Ovary (tissue), 9 donors: ENCODE results near the gene PDE8A. TPM values are rescaled to one million over a fixed set of nuclear protein-coding genes. Genes with fewer than 3 reads are reported as not detected.
"Not testable (repeated sequence)": the region's sequence is repeated elsewhere in the genome, so short reads cannot be mapped to it uniquely, and the experiment has no call there.

ENCODE experiments used
- DNase-seq, 5 donors: peaks; one replicate each; pipeline ENCODE4 v3.0.0-alpha.2; 2019 to 2020
- H3K27ac ChIP-seq, 2 donors: fragments of 200-600 bp; one replicate each; pipeline versions ENCODE4 v1.5.1 to v1.8.0; 2019 to 2022
- H3K27me3 ChIP-seq: fragments of 200-600 bp; one replicate; pipeline ENCODE4 v1.8.0; 2022
- H3K36me3 ChIP-seq: fragments of 200-600 bp; sonication (generic); one replicate; pipeline ENCODE4 v1.5.1; 2019
- H3K4me1 ChIP-seq: one replicate; pipeline ENCODE4 v1.8.1; 2013; ENCODE audit warnings: mild to moderate bottlenecking, moderate library complexity; ENCODE audit not compliant: insufficient read depth
- H3K4me3 ChIP-seq: fragments of 200-600 bp; sonication (generic); one replicate; pipeline ENCODE4 v1.5.1; 2017
- H3K9me3 ChIP-seq, 2 donors: fragments of 200-600 bp in 1 of 2; sonication (generic) in 1 of 2; one replicate each; pipeline versions ENCODE4 v1.5.1 to v1.8.1; 2013 to 2019; ENCODE audit warnings: mild to moderate bottlenecking in 1 of 2, moderate library complexity in 1 of 2
- EP300 ChIP-seq: sonication (generic); formaldehyde crosslinking; IDR thresholded peaks from one replicate; pipeline ENCODE4 v1.6.1; 2017; ENCODE audit warnings: antibody characterized with exemption
- POLR2A ChIP-seq: fragments of 450-650 bp; IDR thresholded peaks from one replicate; pipeline ENCODE4 v1.6.1; 2017; ENCODE audit warnings: antibody characterized with exemption, mild to moderate bottlenecking, moderate library complexity
- whole genome bisulfite sequencing, 3 donors: extraction: QIAGEN DNeasy Blood & Tissue Kit in 1 of 3; methylation state at CpG; one replicate each; pipeline versions ENCODE4 v1.1.5 to v1.1.7; 2013 to 2017; 5-methylcytosine and 5-hydroxymethylcytosine counted together
- intact Hi-C, 4 donors: fragments of 100-400 bp; cut with DNase I; formaldehyde crosslinking; loops; one replicate each; pipeline versions ENCODE4 v1.11.0 to v1.15.1; 2022 to 2023
- polyA plus RNA-seq, 2 donors: library from polyadenylated mRNA; stranded (reverse); fragments of 200-250 nt in 1 of 2; fragments of 350-450 nt in 1 of 2; fragmentation: Illumina TruSeq in 1 of 2; extraction: RNeasy Lipid Tissue Mini Kit (QIAGEN cat#74804) in 1 of 2; gene quantifications; one replicate each; pipeline ENCODE4 v1.2.3, GENCODE V29; 2013 to 2014
- small RNA-seq: library from RNA; depleted of rRNA; stranded (forward); fragments of <200 nt; gene quantifications from one replicate; pipeline ENCODE3, GENCODE V24; 2016
- total RNA-seq, 7 donors: library from RNA; depleted of rRNA in 2 of 7; stranded (reverse); fragments of >200 nt in 2 of 7; fragmentation: NEBNext Ultra II Directional in 3 of 7; extraction: Animal tissue kit (Norgen Biotek cat#: 25700) in 3 of 7; gene quantifications; one replicate each; pipeline versions ENCODE4 v1.1.0 to v1.2.4, GENCODE V29; 2016 to 2023
- TF ChIP-seq, protein P1 (sequence below), 3 donors: fragments of 450-650 bp in 2 of 3; fragments of 200-600 bp in 1 of 3; IDR thresholded peaks; one replicate each; pipeline versions ENCODE4 v1.5.1 to v1.8.0; 2016 to 2022; ENCODE audit warnings: antibody characterized with exemption in 3 of 3, mild to moderate bottlenecking in 1 of 3
- donor health status: DM: no; HTN: no; CAD: no; lungs with moderate emphysema.
- donor health status: DM: no; HTN: no; CAD: no.
- donor health status: Bipolar disorder and iron deficiency.
- donor health status: DM: yes; HTN: yes; CAD: no.
- donor health status: DM: no; HTN: no; CAD: no.
- donor health status: DM: yes; HTN: yes; CAD: no.

PDE8A gene
- total and polyA plus RNA-seq, 9 donors = 13.8 to 61.8 (median 33.2) TPM

DNA sequence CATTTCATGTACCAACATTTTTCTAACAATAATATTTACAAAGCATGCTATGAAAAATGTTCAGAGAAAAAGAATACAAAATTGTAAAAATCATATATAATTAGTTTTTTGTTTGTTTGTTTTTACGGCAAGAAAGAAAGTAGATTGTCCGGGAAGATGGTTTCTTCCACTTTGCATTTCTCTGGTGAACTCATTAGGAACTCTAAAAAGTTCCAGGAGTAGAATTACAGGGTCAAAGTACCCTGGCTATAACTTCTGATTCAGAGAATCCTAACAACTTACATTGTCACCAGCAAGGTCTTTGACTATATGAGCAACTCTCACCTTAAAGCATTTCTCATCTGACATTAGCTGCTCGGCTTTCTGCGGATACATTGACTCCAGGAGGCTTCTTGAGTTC lies 196.7 kb downstream of the PDE8A start:
- no peaks in the 10 kb centered on the region for H3K27me3 ChIP-seq
- H3K36me3 ChIP-seq = no peaks in the 10 kb centered on the region
- H3K4me1 ChIP-seq = peaks cover 1% of the 10 kb centered on the region
- DNase-seq = no peak
- H3K27ac ChIP-seq = no peak overlapping the region
- no peaks in the 10 kb centered on the region for H3K9me3 ChIP-seq
- no peak overlapping the region for H3K4me3 ChIP-seq
- WGBS, 3 donors = 91 to 98% (median 92%) methylated on average over 4 of the region's 4 CpGs
- intact Hi-C loops = no loop called here
- TF ChIP-seq POLR2A (no peak), EP300 (no peak)
- TF ChIP-seq, protein P1, sequence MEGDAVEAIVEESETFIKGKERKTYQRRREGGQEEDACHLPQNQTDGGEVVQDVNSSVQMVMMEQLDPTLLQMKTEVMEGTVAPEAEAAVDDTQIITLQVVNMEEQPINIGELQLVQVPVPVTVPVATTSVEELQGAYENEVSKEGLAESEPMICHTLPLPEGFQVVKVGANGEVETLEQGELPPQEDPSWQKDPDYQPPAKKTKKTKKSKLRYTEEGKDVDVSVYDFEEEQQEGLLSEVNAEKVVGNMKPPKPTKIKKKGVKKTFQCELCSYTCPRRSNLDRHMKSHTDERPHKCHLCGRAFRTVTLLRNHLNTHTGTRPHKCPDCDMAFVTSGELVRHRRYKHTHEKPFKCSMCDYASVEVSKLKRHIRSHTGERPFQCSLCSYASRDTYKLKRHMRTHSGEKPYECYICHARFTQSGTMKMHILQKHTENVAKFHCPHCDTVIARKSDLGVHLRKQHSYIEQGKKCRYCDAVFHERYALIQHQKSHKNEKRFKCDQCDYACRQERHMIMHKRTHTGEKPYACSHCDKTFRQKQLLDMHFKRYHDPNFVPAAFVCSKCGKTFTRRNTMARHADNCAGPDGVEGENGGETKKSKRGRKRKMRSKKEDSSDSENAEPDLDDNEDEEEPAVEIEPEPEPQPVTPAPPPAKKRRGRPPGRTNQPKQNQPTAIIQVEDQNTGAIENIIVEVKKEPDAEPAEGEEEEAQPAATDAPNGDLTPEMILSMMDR (IDR thresholded peaks at IDR 0.05) = no peak

DNA sequence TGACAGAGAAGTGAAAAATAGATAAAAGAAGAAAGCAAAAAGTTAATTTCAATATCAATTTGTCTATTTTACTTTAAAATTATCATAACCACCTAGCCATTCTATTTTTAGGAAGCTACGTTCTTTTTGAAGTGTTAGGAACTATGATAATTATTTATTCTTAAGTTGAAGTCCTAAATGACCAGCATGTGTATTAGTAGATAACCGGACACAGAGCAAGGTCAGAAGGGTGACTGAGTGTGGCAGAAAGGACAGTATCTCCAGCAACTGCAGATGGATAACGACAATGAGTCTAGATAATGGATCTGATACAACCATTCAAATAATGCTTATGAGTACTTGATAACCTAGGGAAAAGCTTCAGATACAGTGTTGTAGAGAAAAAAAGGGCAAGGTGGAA lies 198.0 kb downstream of the PDE8A start:
- Histone ChIP-seq H3K27me3 (no peaks in the 10 kb centered on the region), H3K4me1 (peaks cover 1% of the 10 kb centered on the region), H3K9me3 (no peaks in the 10 kb centered on the region), H3K4me3 (no peak overlapping the region), H3K36me3 (no peaks in the 10 kb centered on the region), H3K27ac (no peak overlapping the region)
- TF ChIP-seq POLR2A (no peak), EP300 (no peak)
- TF ChIP-seq, protein P1 (IDR thresholded peaks at IDR 0.05) = no peak
- 63 to 79% (median 66%) methylated on average over 3 of the region's 3 CpGs for WGBS, 3 donors
- DNase-seq = no peak
- intact Hi-C loops = no loop called here

DNA sequence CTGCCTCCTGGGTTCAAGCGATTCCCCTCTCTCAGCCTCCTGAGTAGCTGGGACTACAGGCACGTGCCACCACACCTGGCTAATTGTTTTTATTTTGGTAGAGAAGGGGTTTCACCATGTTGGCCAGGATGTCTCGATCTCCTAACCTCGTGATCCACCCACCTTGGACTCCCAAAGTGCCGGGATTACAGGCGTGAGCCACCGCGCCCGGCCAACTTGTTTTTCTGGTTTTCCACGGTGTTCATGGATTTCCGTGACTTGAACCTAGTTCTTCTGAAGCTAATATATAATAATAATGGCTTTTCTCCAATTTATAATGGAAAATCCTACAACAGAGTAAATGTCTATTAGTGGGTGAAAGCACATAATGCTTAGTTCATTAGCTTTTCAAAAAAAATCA lies 203.7 kb downstream of the PDE8A start:
- H3K9me3 ChIP-seq, H3K4me3 ChIP-seq, H3K36me3 ChIP-seq, DNase-seq, intact Hi-C loops, H3K4me1 ChIP-seq, H3K27me3 ChIP-seq, H3K27ac ChIP-seq: not testable (repeated sequence)
- WGBS, 3 donors = 86 to 90% (median 88%) methylated on average over 11 of the region's 11 CpGs

DNA sequence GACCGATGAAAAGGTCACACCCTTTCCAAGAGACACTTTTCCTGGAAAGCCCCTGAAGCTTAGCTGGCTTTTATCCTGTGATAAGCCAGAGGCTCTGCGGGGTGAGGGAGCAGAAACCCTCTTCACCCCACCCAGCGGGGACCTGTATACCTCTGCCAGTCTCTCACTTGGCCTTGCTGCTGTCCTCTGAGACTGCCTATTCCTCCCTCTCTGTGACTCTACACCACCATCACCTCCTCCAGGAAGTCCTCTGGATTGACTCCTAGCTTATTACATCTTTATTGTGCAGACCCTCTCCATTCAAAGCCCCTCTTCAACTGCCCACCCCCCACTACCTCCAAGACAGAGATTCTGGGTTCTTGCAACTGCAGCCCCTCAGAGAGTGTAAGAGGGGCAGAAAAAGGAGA lies 206.5 kb downstream of the PDE8A start:
- 90 to 96% (median 96%) methylated on average over 3 of the region's 3 CpGs for WGBS, 3 donors
- H3K9me3 ChIP-seq, H3K4me3 ChIP-seq, H3K27ac ChIP-seq, DNase-seq, H3K27me3 ChIP-seq, H3K4me1 ChIP-seq, intact Hi-C loops, H3K36me3 ChIP-seq: not testable (repeated sequence)

Small RNAs within 50 kb of the gene (small RNA-seq; reads per million reads assigned to genes)
- gene AC044860.2 = not detected
- not detected for gene RNU6-339P
- gene RNU6-796P = not detected

Other genes with a start within 250 kb of the PDE8A start
- gene ZNF592, start 233.3 kb upstream of the PDE8A start, total RNA-seq = 10 to 100 TPM; 10.9 to 37.3 (median 28.5) TPM
- gene ZNF592, start 233.3 kb upstream of the PDE8A start, polyA plus RNA-seq = 10 to 100 TPM; 12.1 to 14.1 TPM
- 1 to 10 TPM in 4 of 7 donors, under 1 TPM in 3; 0.48 to 2.1 (median 1.0) TPM for gene ALPK3, start 164.5 kb upstream of the PDE8A start, total RNA-seq
- gene ALPK3, start 164.5 kb upstream of the PDE8A start, polyA plus RNA-seq = 1 to 10 TPM in 1 of 2 donors, under 1 TPM in 1; 0.62 to 2.8 TPM
- under 1 TPM in 5 of 7 donors, not detected in 2; 0.10 to 0.92 (median 0.20) TPM for gene SLC28A1, start 97.2 kb upstream of the PDE8A start, total RNA-seq
- under 1 TPM in 1 of 2 donors, not detected in 1; 0.02 TPM for gene SLC28A1, start 97.2 kb upstream of the PDE8A start, polyA plus RNA-seq